NB4 (cell line): ENCODE measurements around the gene ACTL6A.

Experiments
- DNase-seq: peaks from one replicate; pipeline ENCODE4 v3.0.0; 2010; ENCODE audit warnings: low read depth
- H3K4me3 ChIP-seq: one replicate; pipeline ENCODE4 v1.5.1; 2011; ENCODE audit warnings: mild to moderate bottlenecking, low read depth, low read length, moderate library complexity
- MYC ChIP-seq: IDR thresholded peaks from 2 replicates; pipeline ENCODE4 v1.6.1; 2011; ENCODE audit warnings: low read depth, low read length
- POLR2A ChIP-seq: IDR thresholded peaks from 2 replicates; pipeline ENCODE4 v1.6.1; 2011; ENCODE audit warnings: mild to moderate bottlenecking; ENCODE audit not compliant: insufficient read length; ENCODE audit errors: extremely low read depth
- TF ChIP-seq, protein P1 (sequence below): IDR thresholded peaks from one replicate; pipeline ENCODE4 v1.5.1; 2012; ENCODE audit warnings: low read depth, low read length
- TF ChIP-seq, protein P2 (sequence below): IDR thresholded peaks from 2 replicates; pipeline ENCODE4 v1.6.1; 2011; ENCODE audit warnings: low read depth, low read length

The ACTL6A gene

DNA sequence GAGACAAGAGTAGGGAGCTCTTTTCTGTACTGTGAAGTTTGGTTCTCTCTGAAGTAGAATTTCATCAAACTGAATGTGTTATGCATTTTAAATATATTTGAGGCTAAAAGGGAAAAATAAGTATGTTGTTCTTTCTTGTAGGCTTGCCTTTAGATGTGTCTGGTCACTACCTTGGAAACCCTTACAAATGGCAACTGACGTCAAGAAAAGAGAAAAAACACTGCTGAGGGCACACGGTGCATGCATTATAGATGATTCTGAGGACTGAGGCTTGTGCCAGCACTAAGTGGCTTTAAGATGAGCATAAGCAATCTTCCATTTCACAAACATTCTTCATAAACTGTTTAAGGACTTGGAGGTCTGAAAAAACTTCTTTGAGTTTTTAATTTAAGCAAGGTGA is 31.1 kb upstream of the ACTL6A start:
- no peak overlapping the region for H3K4me3 ChIP-seq
- TF ChIP-seq, protein P1, sequence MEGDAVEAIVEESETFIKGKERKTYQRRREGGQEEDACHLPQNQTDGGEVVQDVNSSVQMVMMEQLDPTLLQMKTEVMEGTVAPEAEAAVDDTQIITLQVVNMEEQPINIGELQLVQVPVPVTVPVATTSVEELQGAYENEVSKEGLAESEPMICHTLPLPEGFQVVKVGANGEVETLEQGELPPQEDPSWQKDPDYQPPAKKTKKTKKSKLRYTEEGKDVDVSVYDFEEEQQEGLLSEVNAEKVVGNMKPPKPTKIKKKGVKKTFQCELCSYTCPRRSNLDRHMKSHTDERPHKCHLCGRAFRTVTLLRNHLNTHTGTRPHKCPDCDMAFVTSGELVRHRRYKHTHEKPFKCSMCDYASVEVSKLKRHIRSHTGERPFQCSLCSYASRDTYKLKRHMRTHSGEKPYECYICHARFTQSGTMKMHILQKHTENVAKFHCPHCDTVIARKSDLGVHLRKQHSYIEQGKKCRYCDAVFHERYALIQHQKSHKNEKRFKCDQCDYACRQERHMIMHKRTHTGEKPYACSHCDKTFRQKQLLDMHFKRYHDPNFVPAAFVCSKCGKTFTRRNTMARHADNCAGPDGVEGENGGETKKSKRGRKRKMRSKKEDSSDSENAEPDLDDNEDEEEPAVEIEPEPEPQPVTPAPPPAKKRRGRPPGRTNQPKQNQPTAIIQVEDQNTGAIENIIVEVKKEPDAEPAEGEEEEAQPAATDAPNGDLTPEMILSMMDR: no peak
- TF ChIP-seq MYC: no peak
- TF ChIP-seq POLR2A: no peak
- TF ChIP-seq, protein P2, sequence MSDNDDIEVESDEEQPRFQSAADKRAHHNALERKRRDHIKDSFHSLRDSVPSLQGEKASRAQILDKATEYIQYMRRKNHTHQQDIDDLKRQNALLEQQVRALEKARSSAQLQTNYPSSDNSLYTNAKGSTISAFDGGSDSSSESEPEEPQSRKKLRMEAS: no peak
- no peak for DNase-seq

DNA sequence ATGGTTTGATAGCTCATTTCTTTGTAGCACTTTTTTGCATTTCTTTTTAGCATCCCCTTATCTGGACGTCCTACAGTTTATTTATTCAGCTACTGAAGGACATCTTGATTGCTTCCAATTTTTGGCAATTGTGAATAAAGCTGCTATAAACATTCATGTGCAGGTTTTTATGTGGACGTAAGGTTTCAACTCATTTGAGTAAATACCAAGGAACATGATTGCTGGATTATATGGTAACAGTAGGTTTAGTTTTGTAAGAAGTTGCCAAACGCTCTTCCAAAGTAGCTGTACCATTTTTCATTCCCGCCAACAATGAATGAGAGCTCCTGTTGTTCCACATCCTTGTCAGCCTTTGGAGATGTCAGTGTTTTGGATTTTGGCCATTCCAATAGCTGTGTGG is 29.5 kb upstream of the ACTL6A start:
- DNase-seq: no peak
- no peak overlapping the region for H3K4me3 ChIP-seq
- TF ChIP-seq, protein P2: no peak
- TF ChIP-seq POLR2A (no peak), MYC (no peak)
- TF ChIP-seq, protein P1: no peak

DNA sequence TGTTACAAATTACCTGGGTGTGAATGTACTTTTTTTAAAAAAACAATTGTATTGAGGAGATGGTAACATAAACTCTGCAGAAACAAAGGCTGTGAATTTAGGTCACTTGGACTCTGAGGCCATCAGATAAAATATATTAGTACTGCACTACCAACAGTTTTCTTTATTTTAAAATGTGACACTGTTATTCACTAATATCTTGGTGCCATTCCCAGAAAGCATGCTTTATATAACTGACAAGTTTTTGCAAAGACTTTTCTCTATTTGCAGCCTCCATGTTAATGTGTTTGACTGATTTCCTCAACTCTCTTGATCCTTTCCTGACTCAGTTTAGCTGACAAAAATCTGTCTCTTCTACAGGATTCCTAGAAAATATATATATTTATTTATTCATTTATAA is 26.5 kb upstream of the ACTL6A start:
- DNase-seq: no peak
- TF ChIP-seq MYC (no peak), POLR2A (no peak)
- TF ChIP-seq, protein P2: no peak
- TF ChIP-seq, protein P1: no peak
- H3K4me3 ChIP-seq: no peak overlapping the region

DNA sequence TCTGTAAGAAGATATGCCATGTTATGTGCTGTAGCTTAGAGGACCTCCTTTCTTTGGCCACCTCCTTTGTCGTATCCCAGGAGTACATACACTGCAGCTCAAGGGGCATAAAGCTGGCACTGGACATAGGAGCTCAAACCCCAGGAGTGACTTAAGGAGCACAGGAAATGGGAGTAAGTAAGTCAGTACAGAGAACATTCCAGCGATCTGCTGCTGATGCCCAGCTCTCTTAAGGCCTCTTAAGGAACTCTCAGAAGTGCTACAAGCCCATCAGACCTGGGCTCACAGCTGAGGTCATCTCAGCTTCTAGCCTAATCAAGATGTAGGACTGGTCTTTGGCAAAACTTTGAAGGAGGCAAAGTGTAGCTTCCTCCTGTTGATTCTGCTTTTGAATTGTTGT is 21.6 kb upstream of the ACTL6A start:
- H3K4me3 ChIP-seq: no peak overlapping the region
- no peak for DNase-seq
- TF ChIP-seq, protein P1: no peak
- TF ChIP-seq POLR2A (no peak), MYC (no peak)
- TF ChIP-seq, protein P2: no peak

DNA sequence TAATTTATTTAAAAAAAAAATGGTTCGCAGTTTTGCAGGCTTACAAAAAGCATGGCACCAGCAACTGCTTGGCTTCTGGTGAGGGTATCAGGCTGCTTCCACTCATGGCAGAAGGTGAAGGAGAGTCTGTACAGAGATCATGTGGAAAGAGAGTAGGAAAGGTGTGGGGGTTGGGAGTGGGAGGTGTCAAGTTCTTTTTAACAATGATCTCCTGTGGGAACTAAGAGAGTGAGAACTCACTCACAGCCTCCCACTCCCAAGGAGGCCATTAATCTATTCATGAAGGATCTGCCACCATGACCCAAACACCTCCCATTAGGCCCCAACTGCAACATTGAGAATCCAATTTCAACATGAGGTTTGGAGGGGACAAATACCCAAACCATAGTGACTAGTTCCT is 21.1 kb upstream of the ACTL6A start:
- TF ChIP-seq MYC: no peak
- TF ChIP-seq, protein P1: no peak
- TF ChIP-seq, protein P2: no peak
- TF ChIP-seq POLR2A: no peak
- H3K4me3 ChIP-seq: no peak overlapping the region
- DNase-seq: no peak

DNA sequence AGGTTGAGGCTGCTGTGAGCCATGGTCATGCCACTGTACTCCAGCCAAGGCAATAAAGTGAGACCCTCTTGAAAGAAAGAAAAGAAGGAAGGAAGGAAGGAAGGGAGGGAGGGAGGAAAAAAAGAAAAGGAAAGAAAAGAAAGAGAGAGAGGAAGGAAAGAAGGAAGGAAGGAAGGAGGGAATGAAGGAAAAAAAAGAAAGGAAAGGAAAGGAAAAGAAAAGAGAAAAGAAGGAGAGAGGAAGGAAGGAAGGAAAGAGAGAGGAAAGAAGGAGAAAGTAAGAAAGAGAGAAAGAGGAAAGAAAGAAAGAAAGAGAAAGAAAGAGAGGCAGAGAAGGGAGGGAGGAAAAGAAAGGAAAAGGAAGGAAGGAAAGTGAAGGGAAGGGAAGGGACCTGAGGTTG is 20.4 kb upstream of the ACTL6A start:
- no peak overlapping the region for H3K4me3 ChIP-seq
- no peak for DNase-seq
- no peak for TF ChIP-seq MYC
- no peak for TF ChIP-seq POLR2A
- TF ChIP-seq, protein P2: no peak
- TF ChIP-seq, protein P1: no peak
